ENCODE data around the gene PLCL1.
"Not testable (repeated sequence)": the region's sequence is repeated elsewhere in the genome, so short reads cannot be mapped to it uniquely, and the experiment has no call there.

Gene PLCL1

DNA sequence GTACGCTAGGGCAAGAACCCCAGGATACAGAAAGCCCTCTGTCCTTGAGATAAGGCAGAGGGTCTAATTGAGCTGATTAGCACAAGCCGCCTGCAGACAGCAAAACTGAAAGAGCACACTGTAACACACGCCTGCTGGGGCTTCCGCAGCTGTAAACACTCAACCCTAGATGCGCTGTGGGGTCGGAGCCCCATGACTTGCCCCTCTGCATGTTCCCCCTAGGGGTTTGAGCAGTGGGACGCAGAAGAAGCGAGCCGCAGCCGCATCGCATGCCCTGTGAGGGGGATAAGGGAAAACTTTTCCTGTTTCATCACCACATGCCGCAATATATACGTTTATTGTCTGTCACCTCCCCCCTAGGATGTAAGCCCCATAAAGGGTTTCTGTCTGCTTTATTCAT is 384.6 kb downstream of the PLCL1 start:
- Histone ChIP-seq H3K9ac (ENCODE audit: low read depth in 1 of 2, low read length in 2 of 2) (no peak overlapping the region), H3K4me3 (ENCODE audit: low read depth in 1 of 2, low read length in 2 of 2) (no peak overlapping the region), H3K4me1 (ENCODE audit: control insufficient read depth in 1 of 2, insufficient read depth in 2 of 2, low read length in 2 of 2) (no peaks in the 10 kb centered on the region)

DNA sequence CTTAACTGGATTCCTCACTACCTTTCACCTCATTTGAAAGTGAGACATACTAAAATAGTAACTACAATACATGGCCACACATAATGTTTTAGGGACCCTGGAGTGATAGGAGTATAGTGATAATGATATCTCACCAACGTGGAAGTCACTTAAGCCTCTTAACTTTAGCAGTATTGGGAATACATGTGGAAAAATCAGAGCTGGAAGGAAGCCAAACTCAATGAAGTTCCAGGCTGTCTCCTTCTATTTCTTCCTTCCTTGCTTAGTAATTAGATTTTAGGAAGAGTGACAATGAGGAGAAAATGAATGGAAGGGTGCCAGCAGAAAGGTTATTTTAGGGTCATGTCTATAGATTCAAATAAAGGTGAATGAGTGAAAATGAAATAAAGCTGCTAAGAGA is 387.3 kb downstream of the PLCL1 start:
- Histone ChIP-seq H3K4me3 (ENCODE audit: low read depth in 1 of 2, low read length in 2 of 2) (no peak overlapping the region), H3K27ac (ENCODE audit: low read depth, low read length) (no peak overlapping the region), H3K27me3 (ENCODE audit: control insufficient read depth in 1 of 2, insufficient read depth in 2 of 2, low read length in 2 of 2) (no peaks in the 10 kb centered on the region), H3K9ac (ENCODE audit: low read depth in 1 of 2, low read length in 2 of 2) (no peak overlapping the region), H3K4me1 (ENCODE audit: control insufficient read depth in 1 of 2, insufficient read depth in 2 of 2, low read length in 2 of 2) (no peaks in the 10 kb centered on the region), H3K9me3 (ENCODE audit: control insufficient read depth in 1 of 2, low read length in 2 of 2) (no peaks in the 10 kb centered on the region), H3K36me3 (ENCODE audit: control insufficient read depth in 1 of 2, insufficient read depth in 2 of 2, low read length in 2 of 2) (no peaks in the 10 kb centered on the region)

More for the DNA sequence above, 384.6 kb downstream of the PLCL1 start:
- no peaks in the 10 kb centered on the region for H3K27me3 ChIP-seq (ENCODE audit: control insufficient read depth in 1 of 2, insufficient read depth in 2 of 2, low read length in 2 of 2)
- no peaks in the 10 kb centered on the region for H3K36me3 ChIP-seq (ENCODE audit: control insufficient read depth in 1 of 2, insufficient read depth in 2 of 2, low read length in 2 of 2)
- H3K9me3 ChIP-seq (ENCODE audit: control insufficient read depth in 1 of 2, low read length in 2 of 2): no peaks in the 10 kb centered on the region
- H3K27ac ChIP-seq (ENCODE audit: low read depth, low read length): no peak overlapping the region

DNA sequence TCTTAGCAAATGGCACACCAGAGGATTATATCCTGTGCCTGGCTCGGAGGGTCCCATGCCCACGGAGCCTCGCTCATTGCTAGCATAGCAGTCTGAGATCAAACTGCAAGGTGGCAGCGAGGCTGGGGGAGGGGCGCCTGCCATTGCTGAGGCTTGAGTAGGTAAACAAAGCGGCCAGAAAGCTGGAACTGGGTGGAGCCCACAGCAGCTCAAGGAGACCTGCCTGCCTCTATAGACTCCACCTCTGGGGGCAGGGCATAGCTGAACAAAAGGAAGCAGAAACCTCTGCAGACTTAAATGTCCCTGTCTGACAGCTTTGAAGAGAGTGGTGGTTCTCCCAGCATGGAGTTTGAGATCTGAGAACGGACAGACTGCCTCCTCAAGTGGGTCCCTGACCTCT is 392.2 kb downstream of the PLCL1 start:
- H3K27ac ChIP-seq (ENCODE audit: low read depth, low read length); H3K9ac ChIP-seq (ENCODE audit: low read depth in 1 of 2, low read length in 2 of 2); H3K36me3 ChIP-seq (ENCODE audit: control insufficient read depth in 1 of 2, insufficient read depth in 2 of 2, low read length in 2 of 2); H3K27me3 ChIP-seq (ENCODE audit: control insufficient read depth in 1 of 2, insufficient read depth in 2 of 2, low read length in 2 of 2); H3K4me1 ChIP-seq (ENCODE audit: control insufficient read depth in 1 of 2, insufficient read depth in 2 of 2, low read length in 2 of 2); H3K9me3 ChIP-seq (ENCODE audit: control insufficient read depth in 1 of 2, low read length in 2 of 2); H3K4me3 ChIP-seq (ENCODE audit: low read depth in 1 of 2, low read length in 2 of 2): not testable (repeated sequence)
